Left ventricle myocardium superior (tissue), 1 donor: ENCODE data around the gene CACNA1D. TPM values are rescaled to one million over a fixed set of nuclear protein-coding genes. Genes with fewer than 3 reads are reported as not detected.
A peak's percentile ranks its signal among the peaks of the same experiment; 100 is the strongest.

Experiments
- ATAC-seq: fragments of 200-7000 bp; cut with Tn5 transposase; one replicate; pipeline ENCODE4 v1.9.1; 2020; ENCODE audit warnings: mild to moderate bottlenecking, moderate library complexity
- DNase-seq: peaks from one replicate; pipeline ENCODE4 v3.0.0-alpha.2; 2020
- intact Hi-C: fragments of 100-400 bp; cut with micrococcal nuclease; formaldehyde crosslinking; loops from one replicate; pipeline ENCODE4 v1.11.0; 2022
- total RNA-seq: library from RNA; stranded (reverse); fragmentation: NEBNext Ultra II Directional; extraction: Animal tissue kit (Norgen Biotek cat#: 25700); gene quantifications from one replicate; pipeline ENCODE4 v1.2.1, GENCODE V29; 2021
- donor health status: DM: no; HTN: yes; CAD: no; lungs with severe emphysema.

Gene CACNA1D
- total RNA-seq, 1 donor from 2014 or later = 1.0 TPM

DNA sequence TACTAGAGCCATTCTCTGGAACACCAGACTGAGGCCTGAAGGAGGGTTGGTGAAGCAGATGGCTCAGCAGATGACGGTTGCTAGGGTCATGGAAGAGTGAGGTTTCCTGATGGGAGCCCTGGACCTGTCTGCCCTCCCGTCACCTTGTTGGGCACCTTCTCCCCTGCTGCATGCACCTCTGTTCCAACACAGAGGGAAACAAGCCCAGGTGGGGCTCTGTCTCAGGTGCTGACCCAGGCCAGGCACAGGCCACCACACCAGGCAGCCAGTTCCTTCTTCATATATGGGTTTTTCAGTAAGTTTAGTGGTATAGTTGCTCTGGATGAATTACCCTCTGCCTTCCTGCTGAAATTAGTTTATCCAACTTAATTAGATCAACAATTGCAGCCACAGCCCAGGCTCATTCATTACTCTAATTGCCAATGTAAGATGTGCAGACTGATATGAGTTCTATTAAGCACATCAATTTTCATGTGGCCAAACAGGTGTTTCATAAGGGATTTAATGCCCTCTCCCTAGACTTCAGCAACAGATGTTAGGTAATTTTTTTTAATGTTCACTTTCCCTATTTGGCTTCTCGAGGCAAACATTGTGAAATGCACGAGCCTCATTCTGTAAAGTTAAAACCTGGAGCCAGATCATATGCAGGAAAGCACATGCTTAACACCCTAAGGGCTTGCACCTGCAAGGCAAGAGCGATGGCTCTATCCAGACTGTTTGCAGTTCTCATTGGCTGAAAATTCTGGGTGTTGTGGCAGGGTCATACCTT is 177.0 kb downstream of the CACNA1D start:
- DNase-seq (no peak), ATAC-seq (no peak)
- intact Hi-C loops = no loop called here

DNA sequence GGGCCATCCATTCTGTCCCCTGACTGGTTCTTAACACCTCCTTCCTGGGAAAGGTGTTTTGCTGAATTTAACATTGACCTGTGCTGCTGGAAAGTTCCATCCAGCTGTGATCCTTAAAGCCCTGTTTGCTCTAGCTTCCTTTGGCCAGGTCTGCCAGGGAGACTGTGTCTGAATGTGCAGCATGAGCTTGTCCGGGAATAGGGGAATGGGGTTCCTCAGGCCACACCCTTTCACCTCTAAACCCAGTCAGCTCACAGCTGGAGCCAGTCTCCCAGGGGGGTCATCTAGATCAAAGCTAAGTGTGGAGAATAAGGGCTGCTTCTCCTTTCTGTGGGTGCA is 177.5 kb downstream of the CACNA1D start:
- intact Hi-C loops = no loop called here
- ATAC-seq (no peak), DNase-seq (no peak)

DNA sequence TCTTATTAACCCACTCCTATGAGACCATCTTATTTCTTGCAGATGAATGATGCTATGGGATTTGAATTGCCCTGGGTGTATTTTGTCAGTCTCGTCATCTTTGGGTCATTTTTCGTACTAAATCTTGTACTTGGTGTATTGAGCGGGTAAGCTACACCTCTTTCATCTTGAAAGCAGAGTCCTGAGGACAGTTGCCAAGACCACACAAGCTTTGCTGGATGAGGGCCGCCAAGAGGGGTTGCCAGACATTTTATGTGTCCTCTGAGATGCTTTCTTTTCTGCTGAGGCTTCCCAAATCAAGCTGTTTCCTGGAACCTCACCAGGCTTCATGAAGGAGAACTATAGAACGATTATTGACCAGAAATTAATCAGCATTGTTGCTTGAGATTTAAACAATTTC is 178.6 kb downstream of the CACNA1D start:
- intact Hi-C loops = no loop called here
- ATAC-seq (no peak), DNase-seq (no peak)

DNA sequence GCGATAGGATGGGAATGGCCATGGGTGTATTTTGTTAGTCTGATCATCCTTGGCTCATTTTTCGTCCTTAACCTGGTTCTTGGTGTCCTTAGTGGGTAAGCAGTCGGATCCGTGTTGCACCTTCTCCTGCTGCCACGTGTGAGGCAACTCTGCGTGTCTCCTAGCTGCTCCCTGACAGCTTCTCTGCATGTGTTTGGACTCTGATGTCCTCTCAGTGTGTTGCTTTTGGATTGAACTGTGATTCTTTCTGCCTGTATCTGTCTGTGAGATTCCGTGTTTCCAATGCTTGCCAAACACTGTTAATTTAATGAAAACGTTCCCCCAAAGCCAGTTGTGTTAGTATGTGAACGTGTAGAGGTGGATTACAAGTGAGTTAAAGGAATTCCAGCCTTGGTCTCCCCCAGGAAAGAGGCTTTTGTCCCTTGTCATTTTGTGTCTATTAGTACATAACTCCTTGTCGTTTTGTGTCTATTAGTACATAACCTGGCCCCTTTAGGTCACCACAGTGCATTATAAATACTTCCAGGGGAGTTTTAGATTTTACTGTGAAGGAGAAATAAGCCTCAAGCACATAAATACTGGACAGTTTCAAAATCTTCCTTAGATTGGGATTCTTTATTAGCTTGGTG is 179.4 kb downstream of the CACNA1D start:
- intact Hi-C loops = no loop called here
- DNase-seq = no peak
- ATAC-seq = no peak

DNA sequence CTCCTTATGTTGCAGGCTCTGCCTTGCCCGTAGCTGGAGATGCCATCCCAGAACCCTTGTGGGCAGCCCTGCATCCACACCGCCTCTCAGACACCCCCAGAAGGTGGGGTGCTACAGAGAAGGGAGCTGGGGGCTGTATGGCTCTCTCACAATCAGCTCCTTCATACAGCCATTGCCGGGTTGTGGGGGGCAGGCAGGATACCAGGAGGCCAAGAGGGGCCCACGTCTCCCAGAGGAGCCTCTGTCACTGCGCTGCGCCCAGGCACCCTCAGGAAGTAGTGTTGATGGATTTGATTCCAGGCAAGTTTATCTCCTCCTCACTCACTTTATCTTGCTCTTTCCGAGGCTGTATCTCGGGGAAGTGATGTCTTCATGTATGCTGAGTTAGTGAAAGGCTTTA is 180.2 kb downstream of the CACNA1D start:
- ATAC-seq (no peak), DNase-seq (no peak)
- intact Hi-C loops = no loop called here

DNA sequence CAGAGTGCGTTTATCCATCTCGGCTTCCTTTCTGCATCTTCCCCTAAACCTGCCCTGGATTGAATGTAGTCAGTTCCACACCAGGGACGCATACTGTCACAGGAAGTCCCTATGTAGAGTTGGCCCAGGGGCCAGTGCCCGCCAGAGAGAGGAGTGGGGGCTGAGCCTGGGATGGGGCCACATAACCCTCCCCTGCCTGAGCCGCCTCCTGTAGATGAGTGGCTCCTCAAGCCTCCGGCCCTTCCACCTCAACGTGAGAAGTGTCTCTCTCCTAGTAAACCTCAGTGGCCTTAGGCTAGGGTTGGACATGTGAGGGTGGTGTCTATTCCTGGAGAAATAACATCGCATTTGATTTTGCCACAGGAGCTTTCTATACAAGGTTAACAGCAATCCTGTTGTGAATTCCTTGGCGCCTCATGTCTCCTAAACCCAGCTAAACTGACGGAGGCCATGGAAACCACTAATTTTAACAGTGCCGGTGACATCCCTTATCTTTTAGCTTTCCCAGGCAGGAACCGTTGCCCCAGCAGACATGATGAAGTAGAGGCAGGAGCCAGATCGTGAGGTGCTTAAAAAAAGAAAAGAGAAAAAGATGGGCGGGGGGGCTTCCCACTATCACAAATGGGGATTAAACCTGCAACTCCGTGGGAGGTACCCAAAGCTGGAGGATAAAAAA is 180.7 kb downstream of the CACNA1D start:
- DNase-seq (no peak), ATAC-seq (no peak)
- intact Hi-C loops = no loop called here

DNA sequence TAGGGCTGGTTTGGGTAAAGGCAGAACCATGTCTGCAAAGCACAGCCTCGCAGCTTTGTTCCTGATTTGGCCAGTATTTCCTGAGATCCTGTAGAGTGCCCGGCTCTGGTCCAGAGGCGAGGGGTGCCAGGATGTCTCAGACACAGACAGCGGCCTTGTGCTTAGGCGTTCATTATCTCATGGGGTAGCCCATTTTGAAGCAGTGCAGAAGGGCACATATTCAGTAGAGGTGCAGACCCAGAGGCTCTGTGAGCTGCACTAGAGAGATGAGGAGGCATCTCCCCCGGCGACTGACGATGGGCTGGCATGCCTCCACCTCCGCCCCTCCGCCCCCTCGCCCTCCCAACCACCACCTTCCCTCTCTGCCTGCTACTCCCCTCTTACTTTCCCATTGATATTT is 181.5 kb downstream of the CACNA1D start:
- ATAC-seq (no peak), DNase-seq (no peak)
- intact Hi-C loops = no loop called here

DNA sequence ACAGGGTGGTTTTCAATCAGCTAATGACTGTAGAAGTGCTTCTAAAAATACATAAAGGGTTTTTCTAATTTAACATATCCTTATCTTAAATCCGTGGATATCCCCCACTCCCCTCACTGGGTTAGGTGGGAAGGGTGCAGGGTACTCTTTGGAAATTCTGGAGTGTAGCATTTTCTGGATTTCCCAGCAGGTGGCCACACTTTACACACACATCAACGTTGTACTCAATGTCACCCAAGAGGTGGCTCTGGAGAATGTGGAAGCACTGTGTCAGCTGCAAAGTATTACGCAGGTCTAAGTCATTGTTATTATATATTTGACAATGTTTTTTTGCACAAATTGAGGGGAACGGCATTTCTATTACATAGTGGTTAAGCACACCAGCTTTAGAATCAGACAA is 183.0 kb downstream of the CACNA1D start:
- no peak for DNase-seq
- intact Hi-C loops = no loop called here

DNA sequence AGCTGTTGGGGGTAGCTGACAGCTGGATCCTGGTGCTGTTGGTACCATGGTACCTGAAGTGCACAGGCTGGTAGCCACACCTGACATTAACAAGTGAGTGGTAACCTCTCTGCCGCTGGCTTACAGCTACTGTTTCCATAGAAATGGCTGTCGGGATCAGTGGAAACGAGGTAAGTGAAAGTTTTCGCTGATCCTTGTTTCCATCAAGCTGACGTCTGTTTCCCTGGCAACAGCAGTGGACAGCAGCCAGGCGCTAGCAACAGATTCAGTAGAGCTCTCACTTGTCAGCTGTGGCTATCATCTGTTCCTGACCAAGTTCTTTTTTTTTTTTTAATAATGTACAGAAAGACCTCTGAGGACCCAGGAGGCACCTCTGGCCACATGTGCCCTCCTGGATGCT is 185.6 kb downstream of the CACNA1D start:
- intact Hi-C loops = no loop called here
- peak; percentile 63 for DNase-seq

More for the DNA sequence above, 183.0 kb downstream of the CACNA1D start:
- peak; percentile 88 for ATAC-seq

DNA sequence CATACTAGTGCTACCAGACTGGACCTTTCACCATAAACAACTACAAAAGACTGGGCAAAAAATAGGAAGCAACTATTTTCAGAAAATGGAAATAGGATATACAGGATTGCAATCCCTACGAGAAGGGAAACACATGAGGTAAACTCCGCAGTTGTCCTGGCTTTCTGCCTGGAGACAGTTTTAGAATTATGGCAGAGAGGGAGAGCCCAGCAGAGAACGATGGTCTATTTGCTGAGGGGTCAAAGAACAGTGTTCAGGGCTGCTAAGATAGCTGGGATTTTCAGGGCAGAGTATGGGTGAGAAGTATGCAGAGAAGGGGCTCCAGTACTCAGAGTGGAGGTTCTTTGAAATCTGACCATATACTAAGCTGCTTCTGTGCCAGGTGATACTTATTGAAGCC is 188.4 kb downstream of the CACNA1D start:
- ATAC-seq (peak; percentile 50), DNase-seq (no peak)
- intact Hi-C loops = no loop called here

More for the DNA sequence above, 185.6 kb downstream of the CACNA1D start:
- no peak for ATAC-seq

DNA sequence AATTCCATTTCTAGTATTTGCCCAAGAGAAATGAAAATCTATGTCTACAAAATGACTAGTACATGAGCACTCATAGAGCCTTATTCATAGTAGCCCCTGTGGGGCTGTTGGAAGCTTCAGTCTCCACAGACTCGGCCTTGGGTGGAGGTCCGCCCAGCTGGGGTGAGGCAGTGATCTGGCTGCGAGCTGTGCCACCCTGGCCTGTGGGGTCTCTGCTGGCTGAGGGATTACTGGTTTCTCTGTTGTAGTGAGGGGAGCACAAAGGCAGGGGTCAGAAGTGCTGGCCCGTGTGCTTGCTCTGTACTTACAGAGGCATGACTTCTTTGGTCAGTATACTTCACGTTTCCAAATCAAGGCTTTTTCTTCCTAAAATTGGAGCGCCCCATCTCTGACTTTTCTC is 193.7 kb downstream of the CACNA1D start:
- intact Hi-C loops = no loop called here
- DNase-seq = no peak
- no peak for ATAC-seq

DNA sequence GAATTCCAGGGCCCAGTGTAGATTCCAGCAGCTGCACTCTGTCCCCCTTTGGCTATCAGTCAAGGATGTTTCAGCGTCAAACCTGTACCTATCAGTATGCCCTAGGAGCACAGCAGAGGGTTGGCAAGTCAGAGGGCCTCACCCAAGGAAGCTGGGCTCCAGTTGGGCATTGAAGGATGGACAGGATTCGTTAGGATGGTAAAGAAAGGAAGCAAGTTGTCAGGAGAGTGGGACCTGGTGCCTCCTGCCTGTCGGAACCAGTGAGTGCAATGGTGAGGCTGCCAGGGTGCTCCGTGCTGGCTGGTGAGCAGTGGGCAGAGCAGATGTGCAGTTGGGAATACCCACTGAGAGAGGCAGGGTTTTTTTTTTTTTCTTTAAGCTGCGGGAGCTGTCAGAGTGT is 194.6 kb downstream of the CACNA1D start:
- ATAC-seq (no peak), DNase-seq (no peak)
- intact Hi-C loops = no loop called here

DNA sequence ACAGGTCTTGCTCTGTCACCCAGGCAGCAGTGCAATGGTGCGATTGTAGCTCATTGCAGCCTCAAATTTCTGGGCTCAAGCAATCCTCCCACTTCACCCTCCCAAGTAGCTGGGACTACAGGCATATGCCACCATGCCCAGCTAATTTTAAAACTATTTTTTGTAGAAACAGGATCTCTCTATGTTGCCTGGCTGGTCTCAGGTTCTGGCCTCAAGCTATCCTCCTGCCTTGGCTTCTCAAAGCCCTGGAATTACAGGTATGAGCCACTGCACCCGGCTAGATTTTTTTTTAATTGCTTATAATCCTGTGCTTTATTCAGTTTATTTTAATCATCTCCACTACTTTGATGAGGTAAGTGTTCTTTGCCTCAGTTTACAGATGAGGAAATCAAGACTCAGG is 195.3 kb downstream of the CACNA1D start:
- DNase-seq = no peak
- ATAC-seq = no peak
- intact Hi-C loops = no loop called here

DNA sequence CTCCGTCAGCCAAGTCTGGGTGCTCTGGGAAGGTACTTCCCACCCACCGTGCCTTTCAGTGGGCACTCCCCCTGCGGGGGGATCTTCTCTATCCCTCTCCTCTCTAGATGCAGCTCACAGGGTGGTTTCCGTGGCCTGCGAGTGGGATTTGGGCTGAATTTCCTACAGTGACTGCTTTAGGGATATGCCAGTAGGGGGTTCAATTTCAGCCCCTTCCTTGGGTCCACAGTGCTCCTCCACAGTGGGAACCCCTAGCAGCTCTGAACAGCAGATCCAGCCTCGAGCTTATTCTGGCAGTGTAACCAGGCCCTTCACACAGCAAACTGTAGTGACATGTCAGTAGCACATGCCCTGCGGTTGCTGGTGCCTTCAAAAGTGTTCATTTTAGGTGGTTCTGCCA is 196.1 kb downstream of the CACNA1D start:
- DNase-seq (no peak), ATAC-seq (no peak)
- intact Hi-C loops = no loop called here

DNA sequence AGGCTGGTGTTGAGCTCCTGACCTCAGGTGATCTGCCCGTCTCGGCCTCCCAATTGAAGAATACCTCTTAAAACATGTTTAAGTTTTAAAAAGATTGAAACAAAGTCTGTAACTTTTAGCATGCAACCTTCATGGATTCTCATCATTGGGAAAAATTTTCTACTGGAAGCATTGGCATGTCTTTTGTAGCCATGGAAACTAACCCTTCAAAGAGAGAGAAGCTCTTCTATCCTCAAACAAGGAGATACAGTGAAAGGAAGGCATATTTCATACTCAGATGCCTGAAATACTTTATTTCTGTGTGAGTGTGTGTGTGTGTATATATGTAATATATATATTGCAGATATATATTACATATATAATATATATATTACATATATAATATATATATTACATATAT is 196.9 kb downstream of the CACNA1D start:
- intact Hi-C loops = no loop called here
- ATAC-seq = no peak
- DNase-seq = no peak

DNA sequence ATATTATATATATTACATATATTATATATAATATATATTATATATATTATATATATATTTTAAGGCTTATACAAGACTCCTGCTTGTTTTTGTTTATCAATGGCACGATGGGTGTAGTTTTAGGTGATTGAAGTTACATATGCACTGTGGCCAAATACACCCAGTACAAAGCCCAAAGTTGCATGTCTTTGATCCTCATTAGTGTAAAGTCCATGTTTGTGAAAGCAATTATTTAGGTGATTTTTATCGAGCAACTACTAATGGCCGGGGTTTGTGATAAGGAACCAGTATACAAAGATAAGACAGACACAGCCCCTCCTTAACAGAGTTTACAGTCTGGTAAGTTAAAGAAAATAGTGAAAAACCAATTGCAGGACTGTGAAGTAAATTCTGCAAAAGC is 197.5 kb downstream of the CACNA1D start:
- ATAC-seq = no peak
- intact Hi-C loops = no loop called here
- DNase-seq = no peak

DNA sequence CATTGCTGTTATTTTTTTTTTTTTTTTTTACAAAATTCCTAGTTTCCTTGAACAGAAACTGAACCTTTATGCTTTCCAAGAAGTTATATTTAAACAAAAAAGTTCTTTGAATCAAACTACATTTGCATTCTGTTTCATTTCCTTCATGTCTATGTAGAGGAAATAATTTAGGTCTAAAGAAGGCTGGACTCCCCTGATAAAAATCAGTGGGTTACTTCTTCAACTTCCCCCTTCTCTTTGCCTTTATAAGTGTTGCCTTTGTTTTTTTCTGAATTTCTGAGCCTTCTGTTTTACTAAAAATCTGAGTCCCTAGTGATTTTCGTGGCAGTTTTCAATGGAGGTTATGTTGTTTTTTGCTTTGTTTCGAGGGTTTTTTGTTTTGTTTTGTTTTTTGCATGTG is 199.0 kb downstream of the CACNA1D start:
- intact Hi-C loops = no loop called here
- ATAC-seq = no peak
- DNase-seq = no peak

DNA sequence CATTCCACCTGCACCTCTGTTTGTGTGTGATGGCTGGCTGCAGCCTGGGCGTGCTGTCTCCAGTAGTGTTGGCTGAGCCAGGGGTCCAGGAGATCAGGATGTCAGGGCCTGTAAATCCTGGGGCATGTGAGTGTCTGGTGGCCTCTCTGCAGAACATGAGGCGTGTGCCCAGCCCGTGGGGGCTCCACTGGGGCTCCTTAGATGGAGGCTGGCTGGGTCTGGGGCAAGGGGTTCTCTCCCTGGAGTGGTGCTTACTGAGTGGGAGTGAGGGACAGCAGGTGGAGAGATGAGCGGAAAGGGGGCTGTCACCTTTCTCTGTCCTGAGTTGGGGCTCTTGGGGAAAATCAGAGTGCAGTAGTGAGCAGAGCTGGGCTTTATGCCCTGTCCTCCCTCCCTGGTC is 199.6 kb downstream of the CACNA1D start:
- no peak for DNase-seq
- no peak for ATAC-seq
- intact Hi-C loops = no loop called here

DNA sequence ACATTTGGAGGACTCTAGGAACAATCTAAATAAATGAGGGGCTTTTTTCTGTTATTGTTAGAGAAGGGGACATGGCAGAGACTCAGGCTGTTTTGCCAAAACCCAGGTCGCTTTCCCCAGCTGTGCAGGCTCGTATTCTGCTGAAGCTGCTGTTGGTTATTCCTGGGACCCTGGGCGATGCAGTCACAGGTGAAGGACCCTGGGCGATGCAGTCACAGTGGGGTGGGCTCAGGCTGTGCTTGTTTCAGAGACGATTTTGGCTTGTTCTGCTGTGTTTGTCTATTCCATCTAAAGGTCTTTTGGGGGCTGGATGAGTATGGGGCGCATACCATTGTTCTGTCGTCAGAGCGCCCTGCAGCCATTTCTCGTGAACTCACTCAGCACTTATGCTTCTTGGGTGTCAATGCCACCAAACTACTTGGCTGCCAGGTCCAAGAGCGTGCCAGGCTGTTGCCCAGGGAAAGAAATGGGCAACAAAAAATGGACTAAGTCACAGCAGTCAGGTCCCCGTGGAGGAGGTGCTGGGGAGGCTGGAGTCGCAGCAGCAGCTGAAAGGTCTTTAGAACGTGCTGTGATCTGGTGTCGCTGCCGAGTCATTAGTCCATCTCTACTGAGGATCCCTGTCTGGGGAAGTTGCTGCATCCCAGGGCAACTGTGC is 200.4 kb downstream of the CACNA1D start:
- DNase-seq (no peak), ATAC-seq (no peak)
- intact Hi-C loops = loop anchor here (5.0 kb wide), 1 partner anchor 387 kb away; no protein-coding TSS in a partner anchor

DNA sequence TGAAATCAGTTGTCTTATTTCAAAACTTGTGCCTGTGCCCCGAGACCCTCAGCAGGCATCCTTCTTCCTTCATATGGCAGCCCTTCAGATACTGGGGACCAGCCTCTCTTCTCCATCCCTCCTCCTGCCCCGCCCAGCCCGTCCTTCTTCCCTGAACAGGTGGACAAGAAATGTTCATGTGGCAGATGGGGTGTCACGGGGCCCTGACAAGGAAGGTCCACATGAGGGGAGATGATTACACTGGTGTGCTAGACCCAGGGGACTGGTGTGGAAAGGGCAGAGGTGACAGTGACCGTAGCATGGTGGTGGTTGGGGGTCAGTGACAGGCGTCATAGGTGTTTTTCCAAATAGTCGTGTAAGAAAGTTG is 200.9 kb downstream of the CACNA1D start:
- intact Hi-C loops = loop anchor here (5.0 kb wide), 1 partner anchor 388 kb away; no protein-coding TSS in a partner anchor
- ATAC-seq (no peak), DNase-seq (no peak)
